ENCODE results near the gene LRRN2. TPM values are rescaled to one million over a fixed set of nuclear protein-coding genes. Genes with fewer than 3 reads are reported as not detected.

LRRN2 gene
- total and polyA plus RNA-seq, 9 of the 15 experiments (the other 6 are each of a cell fraction or from before 2014, with no cell fraction given): 0.05 TPM; not detected in 8

DNA sequence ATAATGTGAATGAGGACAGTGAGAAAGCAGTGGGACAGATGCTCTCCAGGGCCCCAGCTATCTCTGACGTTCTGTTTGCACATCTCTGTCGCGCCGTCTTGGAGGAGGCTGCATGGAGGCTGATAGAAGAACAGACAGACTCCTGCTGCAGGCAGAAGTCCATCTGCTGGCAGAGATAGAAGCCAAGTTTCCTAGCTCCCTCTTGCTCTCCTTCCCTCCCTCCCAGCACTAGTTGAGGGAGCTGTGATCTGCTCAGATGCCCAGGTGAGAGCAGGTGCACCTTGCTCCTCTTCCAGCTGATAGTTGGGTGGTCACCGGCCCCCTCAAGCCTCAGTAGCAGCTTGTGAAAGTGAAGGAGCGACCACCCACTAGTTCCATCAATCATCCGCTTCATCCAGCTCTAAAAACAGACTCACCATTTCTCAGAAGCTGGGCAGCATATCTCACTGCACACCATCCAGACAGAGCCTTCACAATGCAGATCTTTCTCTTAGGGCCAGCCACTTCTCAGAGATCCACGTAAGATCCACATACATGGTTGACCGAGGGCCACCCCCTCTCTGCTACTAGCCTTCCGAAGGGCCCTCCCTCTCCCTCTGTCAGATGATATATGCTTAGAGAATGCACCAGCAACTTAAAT lies 12.9 kb downstream of the LRRN2 start:
- FAIRE-seq (peak; percentile 95), ATAC-seq (peak; percentile 93), DNase-seq (ENCODE audit: extremely low read depth in 1 of 4, low spot score in 3 of 4) (peak; percentile 96 to 98 (median 97))
- H3K27me3 ChIP-seq (ENCODE audit: control insufficient read depth in 2 of 2, insufficient read depth in 2 of 2, low read length in 2 of 2): peaks cover 0 to 2% of the 10 kb centered on the region in 2 experiments; a peak in 1 of 5 replicates
- no TSS peak for BruUV-seq (replicated peaks)
- peaks cover 34 to 43% of the 10 kb centered on the region in 2 experiments for H3K4me1 ChIP-seq (replicated peaks in 1 of 2; ENCODE audit: control insufficient read depth in 2 of 2, insufficient read depth in 2 of 2, low read length in 2 of 2)
- peak overlapping the region; percentile 60 for H2AFZ ChIP-seq (ENCODE audit: low read depth, low read length)
- CTCF ChIA-PET (ENCODE audit: low intra/inter-chr PET ratio): no interaction called here
- H3K4me3 ChIP-seq: no peak overlapping the region
- peak overlapping the region; percentile 84 for H3K4me2 ChIP-seq (ENCODE audit: insufficient read depth, low read length)
- peak overlapping the region in 1 of 2 experiments; percentile 24; a peak in 1 of 4 replicates for H3K9ac ChIP-seq (ENCODE audit: insufficient read depth in 1 of 2, low read depth in 2 of 2, low read length in 2 of 2)
- H3K9me3 ChIP-seq (replicated peaks; ENCODE audit: control insufficient read depth, insufficient read depth, low read depth, low read length): no peaks in the 10 kb centered on the region
- no peaks in the 10 kb centered on the region for H3K79me2 ChIP-seq (ENCODE audit: control insufficient read depth, insufficient read depth, low read length)
- WGBS (ENCODE audit: insufficient coverage, low coverage, missing lambda C conversion rate): 2% methylated on average over 10 of the region's 10 CpGs
- peak overlapping the region; percentile 67; the same call in 1 of the 3 replicates for H3K27ac ChIP-seq (ENCODE audit: extremely low read depth, low read depth, low read length)
- no peaks in the 10 kb centered on the region; the same call in 1 of the 2 replicates for H4K20me1 ChIP-seq (replicated peaks; ENCODE audit: control insufficient read depth, insufficient read depth, low read length)
- peaks cover 4% of the 10 kb centered on the region for H3K9me1 ChIP-seq (ENCODE audit: control insufficient read depth, insufficient read depth, low read length)
- intact Hi-C loops (cut with micrococcal nuclease): loop anchor here (1.0 to 5.0 kb wide), 4 partner anchors 39 to 105 kb away; no protein-coding TSS in a partner anchor
- POLR2A ChIA-PET: interaction anchor here (0.5 to 2.2 kb wide), 14 partner anchors 8 to 817 kb away, joined by 3 to 23 read pairs (median 3); no protein-coding TSS in a partner anchor
- in situ Hi-C loops (cut with MboI): no loop called here
- no peaks in the 10 kb centered on the region for H3K36me3 ChIP-seq (ENCODE audit: control insufficient read depth, insufficient read depth, low read length)
- peak; percentile 99 for TF ChIP-seq TEAD4 (IDR thresholded peaks at IDR 0.05; ENCODE audit: low read length)
- no peak for TF ChIP-seq TEAD4 (CRISPR knock-in tag; IDR thresholded peaks at IDR 0.05; ENCODE audit: borderline replicate concordance)
- TF ChIP-seq ARNT (IDR thresholded peaks at IDR 0.05): peak; percentile 92 to 96
- no peak for TF ChIP-seq KLF13 (tag; IDR thresholded peaks at IDR 0.05; ENCODE audit: borderline replicate concordance, low read depth)
- no peak for TF ChIP-seq HDAC8 (tag; IDR thresholded peaks at IDR 0.05)
- TF ChIP-seq JUN (IDR thresholded peaks at IDR 0.05; ENCODE audit: borderline replicate concordance, low read depth, low read length): no peak; the same call in 1 of the 2 replicates
- no peak for TF ChIP-seq JUN (CRISPR knock-in tag; IDR thresholded peaks at IDR 0.05; ENCODE audit: borderline replicate concordance)
- peak; percentile 96 to 97 for TF ChIP-seq KDM1A (IDR thresholded peaks at IDR 0.05)
- TF ChIP-seq ZFP1 (CRISPR knock-in tag; IDR thresholded peaks at IDR 0.05): no peak
- peak; percentile 83 for TF ChIP-seq JUND (IDR thresholded peaks at IDR 0.05; ENCODE audit: borderline replicate concordance, low read depth, low read length)
- TF ChIP-seq JUND (tag; IDR thresholded peaks at IDR 0.05; ENCODE audit: borderline replicate concordance, low read depth, low read length): peak; percentile 27; the same call in 1 of the 3 replicates
- TF ChIP-seq ZNF324 (CRISPR knock-in tag; IDR thresholded peaks at IDR 0.05): peak; percentile 54; the same call in 1 of the 2 replicates
- TF ChIP-seq, protein P1, sequence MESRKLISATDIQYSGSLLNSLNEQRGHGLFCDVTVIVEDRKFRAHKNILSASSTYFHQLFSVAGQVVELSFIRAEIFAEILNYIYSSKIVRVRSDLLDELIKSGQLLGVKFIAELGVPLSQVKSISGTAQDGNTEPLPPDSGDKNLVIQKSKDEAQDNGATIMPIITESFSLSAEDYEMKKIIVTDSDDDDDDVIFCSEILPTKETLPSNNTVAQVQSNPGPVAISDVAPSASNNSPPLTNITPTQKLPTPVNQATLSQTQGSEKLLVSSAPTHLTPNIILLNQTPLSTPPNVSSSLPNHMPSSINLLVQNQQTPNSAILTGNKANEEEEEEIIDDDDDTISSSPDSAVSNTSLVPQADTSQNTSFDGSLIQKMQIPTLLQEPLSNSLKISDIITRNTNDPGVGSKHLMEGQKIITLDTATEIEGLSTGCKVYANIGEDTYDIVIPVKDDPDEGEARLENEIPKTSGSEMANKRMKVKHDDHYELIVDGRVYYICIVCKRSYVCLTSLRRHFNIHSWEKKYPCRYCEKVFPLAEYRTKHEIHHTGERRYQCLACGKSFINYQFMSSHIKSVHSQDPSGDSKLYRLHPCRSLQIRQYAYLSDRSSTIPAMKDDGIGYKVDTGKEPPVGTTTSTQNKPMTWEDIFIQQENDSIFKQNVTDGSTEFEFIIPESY (CRISPR knock-in tag; IDR thresholded peaks at IDR 0.05): peak; percentile 44; the same call in 1 of the 2 replicates
- TF ChIP-seq, protein P2, sequence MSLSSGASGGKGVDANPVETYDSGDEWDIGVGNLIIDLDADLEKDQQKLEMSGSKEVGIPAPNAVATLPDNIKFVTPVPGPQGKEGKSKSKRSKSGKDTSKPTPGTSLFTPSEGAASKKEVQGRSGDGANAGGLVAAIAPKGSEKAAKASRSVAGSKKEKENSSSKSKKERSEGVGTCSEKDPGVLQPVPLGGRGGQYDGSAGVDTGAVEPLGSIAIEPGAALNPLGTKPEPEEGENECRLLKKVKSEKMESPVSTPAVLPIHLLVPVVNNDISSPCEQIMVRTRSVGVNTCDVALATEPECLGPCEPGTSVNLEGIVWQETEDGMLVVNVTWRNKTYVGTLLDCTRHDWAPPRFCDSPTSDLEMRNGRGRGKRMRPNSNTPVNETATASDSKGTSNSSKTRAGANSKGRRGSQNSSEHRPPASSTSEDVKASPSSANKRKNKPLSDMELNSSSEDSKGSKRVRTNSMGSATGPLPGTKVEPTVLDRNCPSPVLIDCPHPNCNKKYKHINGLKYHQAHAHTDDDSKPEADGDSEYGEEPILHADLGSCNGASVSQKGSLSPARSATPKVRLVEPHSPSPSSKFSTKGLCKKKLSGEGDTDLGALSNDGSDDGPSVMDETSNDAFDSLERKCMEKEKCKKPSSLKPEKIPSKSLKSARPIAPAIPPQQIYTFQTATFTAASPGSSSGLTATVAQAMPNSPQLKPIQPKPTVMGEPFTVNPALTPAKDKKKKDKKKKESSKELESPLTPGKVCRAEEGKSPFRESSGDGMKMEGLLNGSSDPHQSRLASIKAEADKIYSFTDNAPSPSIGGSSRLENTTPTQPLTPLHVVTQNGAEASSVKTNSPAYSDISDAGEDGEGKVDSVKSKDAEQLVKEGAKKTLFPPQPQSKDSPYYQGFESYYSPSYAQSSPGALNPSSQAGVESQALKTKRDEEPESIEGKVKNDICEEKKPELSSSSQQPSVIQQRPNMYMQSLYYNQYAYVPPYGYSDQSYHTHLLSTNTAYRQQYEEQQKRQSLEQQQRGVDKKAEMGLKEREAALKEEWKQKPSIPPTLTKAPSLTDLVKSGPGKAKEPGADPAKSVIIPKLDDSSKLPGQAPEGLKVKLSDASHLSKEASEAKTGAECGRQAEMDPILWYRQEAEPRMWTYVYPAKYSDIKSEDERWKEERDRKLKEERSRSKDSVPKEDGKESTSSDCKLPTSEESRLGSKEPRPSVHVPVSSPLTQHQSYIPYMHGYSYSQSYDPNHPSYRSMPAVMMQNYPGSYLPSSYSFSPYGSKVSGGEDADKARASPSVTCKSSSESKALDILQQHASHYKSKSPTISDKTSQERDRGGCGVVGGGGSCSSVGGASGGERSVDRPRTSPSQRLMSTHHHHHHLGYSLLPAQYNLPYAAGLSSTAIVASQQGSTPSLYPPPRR (CRISPR knock-in tag; IDR thresholded peaks at IDR 0.05; ENCODE audit: borderline replicate concordance): peak; percentile 87; the same call in 1 of the 2 replicates
- TF ChIP-seq CREM (IDR thresholded peaks at IDR 0.05; ENCODE audit: low read depth): peak; percentile 91

All from K562 (cell line).